CD4-positive, alpha-beta T cell treated with Interleukin-17A for 4 hours (primary cell): ENCODE results near the gene LZTFL1.

Source experiments
- DNase-seq: peaks from one replicate; pipeline ENCODE4 v3.0.0-alpha.2; 2020; ENCODE audit warnings: mixed read lengths

LZTFL1 gene

GRCh38 chr3:45807681-45808540, 34.0 kb downstream of the LZTFL1 start:
- no peak for DNase-seq

- DNase-seq, result no peak
Measured at GRCh38 chr3:45807133-45807532, 34.8 kb downstream of the LZTFL1 start.

- no peak for DNase-seq
Measured at GRCh38 chr3:45806072-45806471, 35.8 kb downstream of the LZTFL1 start.

- DNase-seq, result no peak
Measured at GRCh38 chr3:45803252-45803935, 38.5 kb downstream of the LZTFL1 start.

- no peak for DNase-seq
Measured at GRCh38 chr3:45802146-45802545, 39.8 kb downstream of the LZTFL1 start.

- DNase-seq, result no peak
Measured at GRCh38 chr3:45800611-45801010, 41.3 kb downstream of the LZTFL1 start.

- no peak for DNase-seq
Measured at GRCh38 chr3:45799586-45799985, 42.3 kb downstream of the LZTFL1 start.

- no peak for DNase-seq
Measured at GRCh38 chr3:45798034-45798433, 43.9 kb downstream of the LZTFL1 start.

GRCh38 chr3:45796902-45797637, 44.8 kb downstream of the LZTFL1 start:
- DNase-seq, result no peak

GRCh38 chr3:45795882-45796765, 45.8 kb downstream of the LZTFL1 start, which contains the start of gene SLC6A20:
Gene SLC6A20, minus strand, starts transcription at chr3:45796536. Its CDS starts 117 bp downstream, at chr3:45796419.
- DNase-seq, result peak; percentile 13

GRCh38 chr3:45795509-45795881, 46.4 kb downstream of the LZTFL1 start:
- peak; percentile 11 for DNase-seq

GRCh38 chr3:45794660-45795059, 47.3 kb downstream of the LZTFL1 start:
- DNase-seq, result no peak

GRCh38 chr3:45794177-45794560, 47.8 kb downstream of the LZTFL1 start:
- no peak for DNase-seq

- DNase-seq, result no peak
Measured at GRCh38 chr3:45793482-45794176, 48.3 kb downstream of the LZTFL1 start.

GRCh38 chr3:45792516-45793172, 49.3 kb downstream of the LZTFL1 start:
- DNase-seq, result no peak

- no peak for DNase-seq
Measured at GRCh38 chr3:45792036-45792435, 49.9 kb downstream of the LZTFL1 start.

- no peak for DNase-seq
Measured at GRCh38 chr3:45790596-45790995, 51.3 kb downstream of the LZTFL1 start.

- DNase-seq, result no peak
Measured at GRCh38 chr3:45789235-45789812, 52.6 kb downstream of the LZTFL1 start.

GRCh38 chr3:45787551-45787950, 54.4 kb downstream of the LZTFL1 start:
- DNase-seq, result no peak

GRCh38 chr3:45786801-45787495, 55.0 kb downstream of the LZTFL1 start:
- no peak for DNase-seq
